ENCODE results near the gene SIK2.

Gene SIK2

DNA sequence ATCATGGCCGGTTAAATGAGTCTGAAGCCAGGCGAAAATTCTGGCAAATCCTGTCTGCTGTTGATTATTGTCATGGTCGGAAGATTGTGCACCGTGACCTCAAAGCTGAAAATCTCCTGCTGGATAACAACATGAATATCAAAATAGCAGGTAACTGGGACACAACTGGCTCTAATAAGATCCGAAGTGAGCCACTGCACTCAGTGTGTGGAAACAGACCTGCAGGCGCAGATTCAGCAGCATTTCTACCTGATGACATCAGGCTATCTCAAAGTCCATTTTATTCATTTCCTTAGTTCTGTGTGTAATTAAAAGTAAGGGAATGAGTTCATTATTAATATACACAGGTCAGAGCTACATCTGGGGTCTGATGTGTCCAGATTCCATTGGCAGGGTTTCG is 85.8 kb downstream of the SIK2 start:
- no peak for TF ChIP-seq JUND (IDR thresholded peaks at IDR 0.05; ENCODE audit: low read depth)
- DNase-seq (ENCODE audit: low read depth in 1 of 2, low spot score in 1 of 2): no peak
- in situ Hi-C loops (cut with HindIII; ENCODE audit: low pct_unique_long_range_greater_than_20kb, low sequenced_read_pairs): no loop called here

DNA sequence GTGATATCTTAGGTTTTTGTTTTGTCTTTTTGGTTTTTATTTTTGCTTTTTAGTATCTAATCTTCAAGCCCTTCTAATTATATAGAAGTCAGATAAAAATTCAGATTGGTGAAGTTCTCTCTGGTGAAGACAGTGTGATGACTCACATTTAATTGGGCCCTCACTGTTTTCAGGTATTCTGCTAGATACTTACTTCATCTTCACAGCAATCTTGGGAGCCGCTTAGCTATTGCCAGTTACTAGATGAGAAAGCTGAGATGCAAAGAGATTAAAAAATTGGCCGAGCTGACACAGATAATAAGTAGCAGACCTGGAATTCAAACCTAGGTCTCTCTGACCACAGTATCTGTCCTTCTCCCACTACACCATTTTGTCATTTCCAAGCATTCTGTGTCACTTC is 88.9 kb downstream of the SIK2 start:
- no peak for DNase-seq (ENCODE audit: low read depth in 1 of 2, low spot score in 1 of 2)
- TF ChIP-seq JUND (IDR thresholded peaks at IDR 0.05; ENCODE audit: low read depth): no peak
- in situ Hi-C loops (cut with HindIII; ENCODE audit: low pct_unique_long_range_greater_than_20kb, low sequenced_read_pairs): no loop called here

DNA sequence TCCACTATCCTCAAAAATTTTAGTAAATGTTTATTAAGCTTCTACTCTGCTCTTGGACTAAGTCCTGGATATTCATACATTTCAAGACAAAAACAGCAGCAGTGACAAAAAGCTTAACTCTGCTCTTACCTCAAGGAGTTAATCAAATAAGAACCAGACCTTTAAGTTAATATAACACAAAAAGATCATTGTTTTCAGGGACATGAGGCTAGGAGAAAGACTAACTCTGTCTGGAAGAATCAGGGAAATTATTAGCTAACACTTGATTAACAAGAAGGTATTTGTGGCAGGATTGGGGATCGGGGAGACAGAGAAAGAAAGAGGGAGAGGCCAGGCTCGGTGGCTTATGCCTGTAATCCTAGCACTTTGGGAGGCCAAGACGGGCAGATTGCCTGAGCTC is 89.5 kb downstream of the SIK2 start:
- DNase-seq (ENCODE audit: low read depth in 1 of 2, low spot score in 1 of 2): no peak
- in situ Hi-C loops (cut with HindIII; ENCODE audit: low pct_unique_long_range_greater_than_20kb, low sequenced_read_pairs): no loop called here
- no peak for TF ChIP-seq JUND (IDR thresholded peaks at IDR 0.05; ENCODE audit: low read depth)

DNA sequence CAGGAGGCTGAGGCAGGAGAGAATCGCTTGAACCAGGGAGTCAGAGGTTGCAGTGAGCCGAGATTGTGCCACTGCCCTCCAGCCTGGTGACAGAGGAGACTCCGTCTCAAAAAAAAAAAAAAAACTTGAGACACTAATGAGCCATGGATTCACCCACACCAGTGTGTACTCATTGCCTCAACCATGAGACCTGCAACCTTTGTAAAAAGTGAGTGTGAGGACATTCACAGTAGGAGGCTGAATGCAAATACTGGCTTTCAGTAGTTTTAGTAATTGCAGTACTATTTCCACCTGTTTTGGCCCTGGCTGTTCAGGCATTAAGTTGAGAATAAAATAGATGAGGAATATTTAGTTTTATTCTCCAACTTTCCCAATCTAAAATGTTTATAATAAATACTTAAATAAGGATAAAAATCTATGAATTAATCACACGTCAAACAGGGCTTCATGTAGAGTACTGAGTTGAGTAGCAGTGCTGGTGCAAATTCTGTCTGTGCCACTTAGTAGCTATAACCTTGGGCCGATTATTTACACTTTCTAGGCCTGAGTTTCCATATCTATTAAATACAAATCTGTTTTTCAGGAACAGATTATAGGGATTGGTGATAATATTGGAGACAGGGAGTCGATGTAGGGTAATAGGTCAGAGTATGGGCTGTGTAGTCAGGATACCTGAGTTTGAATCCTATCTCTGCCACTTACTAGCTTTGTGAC is 91.1 kb downstream of the SIK2 start:
- TF ChIP-seq JUND (IDR thresholded peaks at IDR 0.05; ENCODE audit: low read depth): no peak
- no peak for DNase-seq (ENCODE audit: low read depth in 1 of 2, low spot score in 1 of 2)
- in situ Hi-C loops (cut with HindIII; ENCODE audit: low pct_unique_long_range_greater_than_20kb, low sequenced_read_pairs): no loop called here

DNA sequence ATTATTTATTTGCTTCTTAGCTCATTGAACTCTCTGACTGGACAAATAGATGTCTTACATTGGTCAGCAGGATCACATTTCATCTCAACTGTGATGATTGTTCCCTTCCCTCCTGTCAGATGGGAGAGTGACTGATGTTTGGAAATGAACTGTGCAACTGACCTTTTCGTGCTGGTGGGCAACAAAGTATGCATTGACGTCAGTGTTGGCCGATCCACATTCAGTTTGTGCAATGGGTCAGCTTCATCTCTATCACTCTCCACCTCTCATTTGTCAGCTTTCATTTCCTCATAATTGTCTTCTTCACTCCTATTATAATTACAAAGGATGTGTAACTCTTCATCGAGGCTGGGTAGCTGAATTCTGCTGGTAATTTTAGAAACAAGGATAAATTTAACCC is 92.6 kb downstream of the SIK2 start:
- in situ Hi-C loops (cut with HindIII; ENCODE audit: low pct_unique_long_range_greater_than_20kb, low sequenced_read_pairs): no loop called here
- no peak for DNase-seq (ENCODE audit: low read depth in 1 of 2, low spot score in 1 of 2)
- no peak for TF ChIP-seq JUND (IDR thresholded peaks at IDR 0.05; ENCODE audit: low read depth)

DNA sequence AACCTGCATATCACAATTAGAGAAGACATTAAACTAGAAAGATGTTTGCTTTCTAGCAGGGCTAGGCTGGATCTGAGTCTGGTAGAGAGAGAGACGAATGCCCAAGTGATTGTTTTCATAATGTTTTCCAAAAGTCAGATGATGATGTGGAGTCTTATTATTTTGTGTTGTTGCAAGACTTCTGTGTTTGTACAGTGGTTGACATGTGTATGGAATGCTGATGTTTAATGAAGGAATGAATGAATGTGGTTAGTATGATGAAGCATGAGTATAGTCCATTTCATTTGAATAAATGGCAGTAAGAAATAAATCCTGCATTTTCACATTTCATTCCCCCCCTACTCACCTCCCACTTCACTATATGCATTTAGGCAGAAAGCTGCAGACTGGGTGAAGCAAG is 94.3 kb downstream of the SIK2 start:
- TF ChIP-seq JUND (IDR thresholded peaks at IDR 0.05; ENCODE audit: low read depth): no peak
- no peak for DNase-seq (ENCODE audit: low read depth in 1 of 2, low spot score in 1 of 2)
- in situ Hi-C loops (cut with HindIII; ENCODE audit: low pct_unique_long_range_greater_than_20kb, low sequenced_read_pairs): no loop called here

DNA sequence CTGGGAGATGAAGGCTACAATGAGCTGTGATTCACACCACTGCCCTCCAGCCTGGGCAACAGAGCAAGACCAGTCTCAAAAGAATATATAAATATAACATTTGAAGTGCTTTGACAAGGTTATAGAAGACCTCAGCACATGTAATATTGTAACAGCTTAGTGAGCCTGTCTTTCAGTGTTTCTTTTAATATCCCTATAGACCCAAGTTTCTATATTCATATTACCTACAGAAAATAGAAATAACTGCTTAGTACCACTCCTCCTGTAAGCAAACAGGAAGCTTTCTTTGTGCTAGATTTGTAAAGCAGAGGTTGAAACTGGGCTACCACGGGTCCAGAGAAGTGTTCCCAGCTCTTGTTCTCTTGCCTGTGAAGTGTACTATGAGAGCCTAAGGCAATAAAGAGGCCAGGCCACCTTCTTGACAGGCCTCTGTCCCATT is 95.7 kb downstream of the SIK2 start:
- in situ Hi-C loops (cut with HindIII; ENCODE audit: low pct_unique_long_range_greater_than_20kb, low sequenced_read_pairs): no loop called here
- no peak for TF ChIP-seq JUND (IDR thresholded peaks at IDR 0.05; ENCODE audit: low read depth)
- DNase-seq (ENCODE audit: low read depth in 1 of 2, low spot score in 1 of 2): no peak

DNA sequence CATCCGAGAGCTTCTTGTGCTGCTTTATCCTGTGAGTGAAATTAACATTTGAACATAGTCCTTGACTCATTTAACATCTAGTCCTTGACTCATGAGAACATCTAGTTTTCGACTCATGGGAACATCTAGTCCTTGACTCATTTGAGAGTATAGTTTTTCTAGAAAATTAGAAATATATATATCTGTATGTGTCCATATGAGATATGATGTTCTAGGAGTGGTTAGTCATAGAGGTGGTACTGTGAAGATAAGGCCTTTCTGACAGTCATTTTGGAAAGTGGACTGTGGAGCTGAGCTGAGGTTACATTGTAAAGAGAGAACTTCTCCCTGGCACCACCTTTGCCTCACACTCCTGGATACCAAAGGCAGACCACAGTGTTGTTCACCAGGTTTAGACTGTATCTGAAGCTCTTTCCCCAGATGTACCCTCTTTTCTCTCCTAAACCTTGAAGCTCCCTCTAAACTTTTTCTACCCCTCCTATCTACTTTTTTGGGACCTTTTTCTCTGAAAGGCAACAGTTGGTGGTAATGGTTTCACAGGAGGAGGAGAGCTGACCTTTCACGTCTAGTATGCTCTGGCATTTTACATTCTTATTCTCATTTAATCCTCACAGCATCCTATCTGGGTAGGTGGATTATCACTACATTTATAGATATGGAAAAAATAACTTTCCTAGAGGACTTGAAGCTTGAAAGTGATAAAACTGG is 96.8 kb downstream of the SIK2 start:
- in situ Hi-C loops (cut with HindIII; ENCODE audit: low pct_unique_long_range_greater_than_20kb, low sequenced_read_pairs): no loop called here
- no peak for TF ChIP-seq JUND (IDR thresholded peaks at IDR 0.05; ENCODE audit: low read depth)
- DNase-seq (ENCODE audit: low read depth in 1 of 2, low spot score in 1 of 2): no peak

DNA sequence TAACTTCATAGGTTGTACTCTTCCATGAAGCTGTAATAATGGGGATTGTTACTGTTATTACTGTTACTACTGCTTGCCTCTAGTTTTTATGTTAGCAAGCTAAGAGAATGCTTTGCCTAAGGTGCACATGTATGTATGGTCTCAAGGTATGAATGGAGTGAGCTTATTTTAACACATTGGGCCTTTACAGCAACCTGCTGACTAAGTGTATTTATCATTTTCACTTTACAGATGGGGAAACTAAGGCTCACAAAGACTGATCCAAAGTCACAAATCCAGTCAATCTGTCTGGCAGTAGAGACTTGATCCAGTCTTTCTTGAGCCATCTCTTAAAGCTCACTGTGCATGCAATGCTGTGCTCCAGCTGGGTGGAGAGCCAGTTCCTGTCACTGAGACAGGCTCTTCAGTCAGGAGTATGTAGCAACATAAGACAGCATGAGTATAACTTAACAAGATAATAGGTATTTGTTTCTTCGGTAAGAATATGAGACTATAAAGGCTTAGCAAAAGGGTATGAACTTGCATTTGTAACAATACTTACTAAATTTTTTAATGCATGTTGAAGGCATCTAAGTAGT is 97.4 kb downstream of the SIK2 start:
- TF ChIP-seq JUND (IDR thresholded peaks at IDR 0.05; ENCODE audit: low read depth): no peak
- in situ Hi-C loops (cut with HindIII; ENCODE audit: low pct_unique_long_range_greater_than_20kb, low sequenced_read_pairs): no loop called here
- DNase-seq (ENCODE audit: low read depth in 1 of 2, low spot score in 1 of 2): no peak

DNA sequence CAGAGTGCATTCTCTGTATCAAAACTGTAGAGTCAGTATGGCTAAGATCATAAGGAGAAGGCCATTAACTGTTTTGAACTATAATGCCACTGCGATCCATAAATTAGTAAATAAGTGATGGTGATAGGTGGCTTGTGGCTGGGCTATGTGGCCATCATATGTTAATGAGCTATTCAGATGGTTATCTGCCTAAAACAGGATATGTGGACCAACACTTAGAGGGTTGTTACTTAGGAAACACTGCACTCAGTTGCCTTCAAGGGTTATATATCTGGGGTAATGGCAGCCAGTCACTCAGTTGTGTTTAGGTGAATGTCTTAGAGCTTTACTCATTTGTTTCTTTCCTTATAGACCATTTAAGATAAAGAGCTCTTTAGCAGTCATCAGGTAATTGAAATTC is 97.9 kb downstream of the SIK2 start:
- no peak for DNase-seq (ENCODE audit: low read depth in 1 of 2, low spot score in 1 of 2)
- in situ Hi-C loops (cut with HindIII; ENCODE audit: low pct_unique_long_range_greater_than_20kb, low sequenced_read_pairs): no loop called here
- no peak for TF ChIP-seq JUND (IDR thresholded peaks at IDR 0.05; ENCODE audit: low read depth)

DNA sequence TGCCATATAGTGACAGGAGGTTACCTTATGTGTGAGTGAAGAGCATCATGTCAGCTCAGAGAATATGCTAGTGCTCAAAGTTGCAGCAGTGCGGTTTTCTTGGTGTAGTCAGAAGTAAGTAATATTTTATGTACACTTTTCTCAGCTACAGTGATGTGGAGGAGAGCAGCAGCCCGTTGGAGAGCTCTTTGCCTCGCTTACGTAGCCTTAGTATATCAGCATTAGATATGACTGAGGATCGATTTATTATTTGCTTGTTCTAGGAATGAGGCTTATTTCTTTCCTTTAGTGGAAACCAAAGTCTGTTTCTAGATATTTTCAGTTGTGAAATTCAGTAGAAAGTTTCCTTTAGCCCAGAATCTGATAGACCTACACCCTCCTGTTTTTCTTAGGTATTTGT is 100.4 kb downstream of the SIK2 start:
- in situ Hi-C loops (cut with HindIII; ENCODE audit: low pct_unique_long_range_greater_than_20kb, low sequenced_read_pairs): no loop called here
- no peak for DNase-seq (ENCODE audit: low read depth in 1 of 2, low spot score in 1 of 2)
- no peak for TF ChIP-seq JUND (IDR thresholded peaks at IDR 0.05; ENCODE audit: low read depth)

DNA sequence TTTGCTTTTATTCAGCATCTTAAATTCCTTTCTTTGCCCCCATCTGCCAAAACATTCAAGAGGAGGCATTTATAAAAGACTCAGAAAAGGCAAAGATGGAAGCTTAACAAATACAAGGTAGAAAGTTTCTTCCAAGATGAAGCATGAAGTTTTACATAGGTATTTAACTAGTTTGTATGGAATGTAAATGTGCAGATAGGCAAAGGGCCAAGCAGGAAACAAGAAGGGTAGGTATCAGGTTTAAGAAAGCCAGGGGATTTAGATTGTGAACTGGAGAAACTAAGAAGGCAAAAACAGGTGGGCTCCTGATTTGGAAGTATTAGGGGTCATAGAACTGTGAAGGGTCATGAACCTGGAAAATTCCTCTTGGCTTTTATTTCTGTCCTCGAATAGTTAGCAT is 101.3 kb downstream of the SIK2 start:
- no peak for DNase-seq (ENCODE audit: low read depth in 1 of 2, low spot score in 1 of 2)
- in situ Hi-C loops (cut with HindIII; ENCODE audit: low pct_unique_long_range_greater_than_20kb, low sequenced_read_pairs): no loop called here
- TF ChIP-seq JUND (IDR thresholded peaks at IDR 0.05; ENCODE audit: low read depth): no peak

DNA sequence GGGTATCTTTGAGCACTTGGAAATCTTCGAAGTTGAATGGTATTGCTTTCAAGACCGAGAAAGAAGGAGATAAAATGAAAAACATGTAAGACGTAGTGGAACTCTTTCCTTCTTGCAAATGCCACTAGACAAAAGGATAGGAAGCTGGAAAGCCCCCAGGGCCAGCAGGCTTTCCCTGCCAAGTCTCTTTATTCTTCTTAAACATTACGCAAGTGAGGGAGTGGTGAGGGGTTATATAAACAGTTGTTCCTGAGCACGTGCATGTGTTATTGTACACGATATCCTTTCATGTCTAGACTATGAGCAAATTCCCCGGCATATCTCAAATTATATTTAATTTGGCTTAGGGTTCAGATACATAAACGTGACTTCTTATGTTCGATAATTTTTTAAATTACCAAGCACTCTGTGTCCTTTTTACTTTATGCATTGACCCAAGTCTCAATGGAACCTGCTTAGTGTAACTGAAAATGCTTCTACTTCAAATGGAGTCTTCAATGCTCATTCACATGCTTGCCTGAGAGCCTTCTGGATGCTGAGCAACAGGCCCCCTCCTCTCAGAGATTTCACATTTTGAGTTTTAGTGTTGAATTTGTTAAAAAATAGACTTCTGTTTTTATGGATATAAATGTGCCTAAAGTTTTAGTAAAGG is 104.9 kb downstream of the SIK2 start:
- in situ Hi-C loops (cut with HindIII; ENCODE audit: low pct_unique_long_range_greater_than_20kb, low sequenced_read_pairs): no loop called here
- TF ChIP-seq JUND (IDR thresholded peaks at IDR 0.05; ENCODE audit: low read depth): no peak

More for the DNA sequence above, 104.9 kb downstream of the SIK2 start:
- DNase-seq (ENCODE audit: low read depth in 1 of 2, low spot score in 1 of 2): peak in 1 of 2 experiments; percentile 16

Data from T47D (cell line).